Measurements from ENCODE around the gene ZDHHC11B. TPM values are rescaled to one million over a fixed set of nuclear protein-coding genes. Genes with fewer than 3 reads are reported as not detected.
"Not testable (repeated sequence)": the region's sequence is repeated elsewhere in the genome, so short reads cannot be mapped to it uniquely, and the experiment has no call there.

The ZDHHC11B gene
- total and polyA plus RNA-seq, 2 donors from 2014 or later: 4.4 to 5.4 TPM

DNA sequence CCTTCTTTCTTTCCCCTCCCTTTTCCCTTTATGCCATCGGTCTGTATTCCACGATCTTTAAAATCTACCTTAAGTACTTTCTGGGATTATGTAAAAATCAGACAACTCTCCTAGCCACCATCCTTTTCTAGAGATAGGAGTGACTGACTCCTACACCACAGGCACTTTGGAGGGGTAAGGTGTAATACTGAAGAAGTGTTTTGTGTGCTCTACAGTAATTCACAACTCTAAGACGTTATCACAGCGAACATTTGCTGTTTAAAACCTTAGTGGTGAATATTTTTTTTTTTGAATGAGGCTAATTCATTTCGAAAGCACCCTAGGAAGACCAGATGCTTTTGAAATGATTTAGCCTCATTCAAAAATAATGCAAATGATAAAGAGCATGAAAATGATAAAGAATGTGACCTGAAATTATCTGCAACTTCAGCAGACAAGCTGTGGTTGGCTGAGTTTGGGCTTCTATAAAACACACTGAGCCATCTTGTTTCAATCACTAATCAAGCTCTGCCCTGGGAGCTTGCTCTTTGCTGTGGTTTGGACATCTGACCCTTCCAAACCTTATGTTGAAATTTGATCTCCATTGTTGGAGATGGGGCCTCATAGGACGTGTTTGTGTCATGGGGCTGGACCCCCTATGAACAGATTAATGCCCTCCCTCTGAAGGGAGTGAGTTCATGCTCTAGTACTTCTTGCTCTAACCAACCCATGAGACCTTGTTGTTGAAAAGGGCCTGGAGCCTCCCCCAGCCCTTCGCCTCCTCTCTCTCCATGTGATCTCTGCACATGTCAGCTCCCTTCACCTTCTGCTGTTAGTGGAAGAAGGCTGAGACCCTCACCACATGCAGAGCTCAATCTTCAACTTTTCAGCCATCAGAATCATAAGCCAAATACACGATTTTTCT lies 70.1 kb downstream of the ZDHHC11B start:
- H3K4me1 ChIP-seq (ENCODE audit: control insufficient read depth in 2 of 3, insufficient read depth in 2 of 3, low read depth in 1 of 3, low read length in 3 of 3); H3K27ac ChIP-seq (ENCODE audit: low read depth in 2 of 2, low read length in 2 of 2); H3K36me3 ChIP-seq (ENCODE audit: control insufficient read depth in 2 of 3, insufficient read depth in 3 of 3, low read length in 3 of 3); H3K4me3 ChIP-seq (ENCODE audit: low read length in 3 of 3); H3K9me3 ChIP-seq (ENCODE audit: control insufficient read depth in 2 of 3, insufficient read depth in 1 of 3, low read length in 3 of 3); intact Hi-C loops (cut with DNase I); H3K27me3 ChIP-seq (ENCODE audit: control insufficient read depth, insufficient read depth, low read length); FAIRE-seq; H3K9ac ChIP-seq (ENCODE audit: low read length in 3 of 3): not testable (repeated sequence)
- peak in 3 of 5 donors; percentile 44 to 47 (median 45) for DNase-seq

DNA sequence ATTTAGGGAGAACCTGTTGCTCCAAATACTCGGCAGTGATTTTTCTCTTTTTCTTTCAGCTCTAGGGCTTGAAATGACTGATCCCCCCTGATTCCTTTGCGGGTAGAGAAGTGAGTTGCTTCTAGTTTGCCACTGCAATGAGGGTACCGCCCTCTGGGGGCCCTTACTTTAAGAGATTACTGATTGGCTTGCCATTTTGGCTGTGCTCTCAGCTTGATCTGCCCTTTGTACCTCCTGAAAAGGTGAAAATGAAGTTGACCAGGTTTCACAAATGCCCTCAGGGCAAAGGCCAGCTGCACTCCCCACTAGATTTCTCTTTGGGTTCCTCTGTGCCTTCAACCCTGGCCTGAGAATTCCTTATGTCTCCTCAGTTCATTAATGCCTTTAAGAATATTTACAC lies 70.8 kb downstream of the ZDHHC11B start:
- FAIRE-seq; H3K4me1 ChIP-seq (ENCODE audit: control insufficient read depth in 2 of 3, insufficient read depth in 2 of 3, low read depth in 1 of 3, low read length in 3 of 3); H3K36me3 ChIP-seq (ENCODE audit: control insufficient read depth in 2 of 3, insufficient read depth in 3 of 3, low read length in 3 of 3); H3K27ac ChIP-seq (ENCODE audit: low read depth in 2 of 2, low read length in 2 of 2); intact Hi-C loops (cut with DNase I); H3K4me3 ChIP-seq (ENCODE audit: low read length in 3 of 3); H3K9me3 ChIP-seq (ENCODE audit: control insufficient read depth in 2 of 3, insufficient read depth in 1 of 3, low read length in 3 of 3); H3K27me3 ChIP-seq (ENCODE audit: control insufficient read depth, insufficient read depth, low read length); H3K9ac ChIP-seq (ENCODE audit: low read length in 3 of 3): not testable (repeated sequence)
- DNase-seq: peak in 2 of 5 donors; percentile 8 to 27

DNA sequence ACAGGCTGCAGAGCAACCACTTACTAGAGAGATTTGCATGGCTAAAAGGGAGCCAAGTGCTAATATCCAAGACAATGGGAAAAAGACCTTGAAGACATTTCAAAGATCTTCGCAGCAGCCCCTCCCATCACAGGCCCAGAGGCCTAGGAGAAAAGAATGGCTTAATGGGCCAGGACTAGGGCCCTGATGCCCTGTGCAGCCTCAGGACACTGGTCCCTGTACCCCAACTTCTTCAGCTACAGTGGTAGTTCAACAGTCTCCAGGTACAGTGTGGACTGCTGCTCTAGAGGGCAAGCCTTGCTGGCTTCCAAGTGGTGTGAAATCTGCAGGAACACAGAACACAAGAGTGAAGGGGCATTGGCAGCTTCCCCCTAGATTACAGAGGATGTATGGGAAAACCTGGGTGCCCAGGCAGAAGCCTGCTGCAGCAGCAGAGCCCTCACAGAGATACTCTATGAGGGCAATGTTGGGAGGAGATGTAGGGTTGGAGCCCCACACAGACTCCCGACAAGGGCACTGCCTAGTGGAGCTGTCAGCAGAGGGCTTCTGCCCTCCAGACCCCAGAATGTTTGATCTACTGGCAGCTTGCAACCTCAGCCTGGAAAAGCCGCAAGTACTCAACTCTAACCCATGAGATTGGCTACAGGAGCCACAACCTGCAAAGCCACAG lies 75.5 kb downstream of the ZDHHC11B start:
- H3K27ac ChIP-seq (ENCODE audit: low read depth in 2 of 2, low read length in 2 of 2); H3K4me3 ChIP-seq (ENCODE audit: low read length in 3 of 3); intact Hi-C loops (cut with DNase I); H3K9me3 ChIP-seq (ENCODE audit: control insufficient read depth in 2 of 3, insufficient read depth in 1 of 3, low read length in 3 of 3); H3K27me3 ChIP-seq (ENCODE audit: control insufficient read depth, insufficient read depth, low read length); DNase-seq; H3K36me3 ChIP-seq (ENCODE audit: control insufficient read depth in 2 of 3, insufficient read depth in 3 of 3, low read length in 3 of 3); FAIRE-seq; H3K9ac ChIP-seq (ENCODE audit: low read length in 3 of 3); H3K4me1 ChIP-seq (ENCODE audit: control insufficient read depth in 2 of 3, insufficient read depth in 2 of 3, low read depth in 1 of 3, low read length in 3 of 3): not testable (repeated sequence)

DNA sequence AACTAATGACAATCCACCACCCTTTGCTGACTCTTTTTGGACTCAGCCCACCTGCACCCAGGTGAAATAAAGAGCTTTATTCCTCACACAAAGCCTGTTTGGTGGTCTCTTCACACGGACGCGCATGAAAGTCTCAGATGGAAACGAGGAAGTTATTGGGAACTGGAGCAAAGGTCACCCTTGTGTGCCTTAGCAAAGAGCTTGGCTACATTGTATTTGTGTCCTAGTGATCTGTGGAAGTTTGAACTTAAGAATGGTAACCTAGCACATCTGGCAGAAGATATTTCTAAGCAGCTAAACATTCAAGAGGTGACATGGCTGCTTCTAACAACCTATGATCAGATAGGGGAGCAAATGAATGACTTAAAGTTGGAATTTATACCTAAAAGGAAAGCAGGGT lies 76.2 kb downstream of the ZDHHC11B start:
- FAIRE-seq; H3K27me3 ChIP-seq (ENCODE audit: control insufficient read depth, insufficient read depth, low read length); DNase-seq; H3K36me3 ChIP-seq (ENCODE audit: control insufficient read depth in 2 of 3, insufficient read depth in 3 of 3, low read length in 3 of 3); H3K4me3 ChIP-seq (ENCODE audit: low read length in 3 of 3); H3K9ac ChIP-seq (ENCODE audit: low read length in 3 of 3); H3K27ac ChIP-seq (ENCODE audit: low read depth in 2 of 2, low read length in 2 of 2); intact Hi-C loops (cut with DNase I); H3K9me3 ChIP-seq (ENCODE audit: control insufficient read depth in 2 of 3, insufficient read depth in 1 of 3, low read length in 3 of 3); H3K4me1 ChIP-seq (ENCODE audit: control insufficient read depth in 2 of 3, insufficient read depth in 2 of 3, low read depth in 1 of 3, low read length in 3 of 3): not testable (repeated sequence)

DNA sequence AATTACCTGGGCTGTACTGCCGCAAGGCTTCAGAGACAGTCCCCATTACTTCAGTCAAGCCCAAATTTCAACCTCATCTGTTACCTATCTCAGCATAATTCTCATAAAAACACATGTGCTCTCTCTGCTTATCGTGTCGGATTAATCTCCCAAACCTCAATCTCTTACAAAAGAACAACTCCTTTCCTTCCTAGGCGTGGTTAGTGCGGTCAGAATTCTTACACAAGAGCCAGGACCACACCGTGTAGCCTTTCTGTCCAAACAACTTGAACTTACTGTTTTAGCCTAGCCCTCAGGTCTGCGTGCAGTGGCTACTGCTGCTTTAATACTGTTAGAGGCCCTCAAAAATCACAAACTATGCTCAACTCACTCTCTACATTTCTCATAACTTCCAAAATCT lies 78.4 kb downstream of the ZDHHC11B start:
- H3K27me3 ChIP-seq (ENCODE audit: control insufficient read depth, insufficient read depth, low read length); H3K4me1 ChIP-seq (ENCODE audit: control insufficient read depth in 2 of 3, insufficient read depth in 2 of 3, low read depth in 1 of 3, low read length in 3 of 3); H3K9ac ChIP-seq (ENCODE audit: low read length in 3 of 3); H3K27ac ChIP-seq (ENCODE audit: low read depth in 2 of 2, low read length in 2 of 2); FAIRE-seq; H3K9me3 ChIP-seq (ENCODE audit: control insufficient read depth in 2 of 3, insufficient read depth in 1 of 3, low read length in 3 of 3); H3K4me3 ChIP-seq (ENCODE audit: low read length in 3 of 3); H3K36me3 ChIP-seq (ENCODE audit: control insufficient read depth in 2 of 3, insufficient read depth in 3 of 3, low read length in 3 of 3); intact Hi-C loops (cut with DNase I); DNase-seq: not testable (repeated sequence)

DNA sequence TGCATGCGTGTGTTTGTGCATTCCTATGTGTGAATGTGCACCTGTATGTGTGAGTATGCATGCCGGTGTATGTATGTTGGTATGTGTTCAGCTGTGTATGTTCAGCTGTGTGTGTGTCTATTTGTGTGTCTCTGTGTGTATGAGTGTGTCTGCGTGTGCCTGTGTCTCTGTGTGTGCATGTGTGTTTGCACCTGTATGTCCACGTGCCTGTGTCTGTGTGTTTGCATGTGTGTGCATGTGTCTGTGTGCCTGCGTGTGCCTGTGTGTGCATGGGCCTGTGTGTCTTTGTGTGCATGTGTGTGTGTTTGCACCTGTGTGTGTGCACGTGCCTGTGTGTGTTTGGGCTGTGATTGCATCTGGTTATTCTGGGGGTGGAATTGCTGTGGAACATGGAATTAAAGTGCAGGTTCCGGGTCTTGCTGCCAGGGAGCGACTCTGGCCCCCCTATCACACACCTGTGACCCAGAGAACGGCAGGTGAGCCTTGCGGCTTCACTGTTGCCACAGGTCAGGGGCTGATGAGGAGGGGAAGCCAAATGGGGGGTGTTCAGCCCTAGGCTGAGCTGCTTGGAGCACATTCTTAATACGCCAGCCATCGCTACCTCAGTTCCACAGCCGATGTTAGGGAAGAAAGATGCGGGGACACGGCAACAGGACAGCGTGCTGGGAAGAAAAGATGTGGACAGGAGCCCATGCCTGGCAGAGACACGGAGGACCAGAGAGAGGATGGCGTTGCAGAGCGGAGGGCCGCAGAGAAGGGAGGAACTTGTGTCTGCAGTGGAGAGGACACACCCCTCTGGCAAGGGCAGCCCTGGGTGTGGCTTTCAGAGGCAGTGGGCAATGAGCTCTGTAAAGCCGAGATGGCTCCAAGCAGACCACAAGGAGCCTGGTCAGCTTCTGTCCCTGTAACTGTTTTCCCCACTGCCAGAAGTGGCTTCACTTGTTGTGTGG lies 87.5 kb downstream of the ZDHHC11B start:
- H3K27ac ChIP-seq (ENCODE audit: low read depth in 2 of 2, low read length in 2 of 2); H3K4me1 ChIP-seq (ENCODE audit: control insufficient read depth in 2 of 3, insufficient read depth in 2 of 3, low read depth in 1 of 3, low read length in 3 of 3); H3K9ac ChIP-seq (ENCODE audit: low read length in 3 of 3); FAIRE-seq; H3K27me3 ChIP-seq (ENCODE audit: control insufficient read depth, insufficient read depth, low read length); H3K4me3 ChIP-seq (ENCODE audit: low read length in 3 of 3); H3K36me3 ChIP-seq (ENCODE audit: control insufficient read depth in 2 of 3, insufficient read depth in 3 of 3, low read length in 3 of 3); H3K9me3 ChIP-seq (ENCODE audit: control insufficient read depth in 2 of 3, insufficient read depth in 1 of 3, low read length in 3 of 3); intact Hi-C loops (cut with DNase I): not testable (repeated sequence)
- peak in 1 of 5 donors; percentile 70 for DNase-seq

DNA sequence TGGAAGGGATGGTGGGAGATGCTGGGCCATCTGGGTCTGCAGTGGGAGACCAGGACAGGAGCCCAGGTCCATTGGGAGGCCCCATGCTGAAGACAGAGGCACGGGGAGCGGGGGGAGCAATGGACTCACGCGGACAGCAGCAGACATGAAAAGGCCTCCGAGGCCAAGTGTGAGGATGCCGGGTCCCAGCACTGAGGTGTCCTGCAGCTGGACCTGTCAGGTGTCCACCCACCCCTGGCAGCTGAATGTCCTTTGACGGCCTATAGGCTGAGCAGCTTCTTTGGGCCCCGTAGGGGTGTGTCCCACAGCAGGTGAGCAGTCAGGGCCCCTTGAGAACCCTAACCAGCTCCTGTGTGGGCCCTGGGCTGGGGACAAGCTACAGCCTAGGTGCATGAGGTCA lies 88.3 kb downstream of the ZDHHC11B start:
- H3K36me3 ChIP-seq (ENCODE audit: control insufficient read depth in 2 of 3, insufficient read depth in 3 of 3, low read length in 3 of 3); H3K4me1 ChIP-seq (ENCODE audit: control insufficient read depth in 2 of 3, insufficient read depth in 2 of 3, low read depth in 1 of 3, low read length in 3 of 3); H3K9me3 ChIP-seq (ENCODE audit: control insufficient read depth in 2 of 3, insufficient read depth in 1 of 3, low read length in 3 of 3); intact Hi-C loops (cut with DNase I); H3K4me3 ChIP-seq (ENCODE audit: low read length in 3 of 3); H3K27me3 ChIP-seq (ENCODE audit: control insufficient read depth, insufficient read depth, low read length); FAIRE-seq; H3K27ac ChIP-seq (ENCODE audit: low read depth in 2 of 2, low read length in 2 of 2); DNase-seq; H3K9ac ChIP-seq (ENCODE audit: low read length in 3 of 3): not testable (repeated sequence)
